HUDEP-2 (cell line): ENCODE data around the gene FAM120A.

Experiments used
- DNase-seq, 76 experiments: peaks; one replicate each; lab custom pipeline; 2025; ENCODE audit not compliant: unreplicated experiment in 76 of 76; lab: John Stamatoyannopoulos, UW

Gene FAM120A

GRCh38 chr9:93468763-93469456 is 17.4 kb downstream of the FAM120A start:
- DNase-seq = peak in 5 of 76 experiments; percentile 3 to 14 (median 9)

- no peak for DNase-seq
Observed at GRCh38 chr9:93470391-93470790, 18.9 kb downstream of the FAM120A start.

DNA sequence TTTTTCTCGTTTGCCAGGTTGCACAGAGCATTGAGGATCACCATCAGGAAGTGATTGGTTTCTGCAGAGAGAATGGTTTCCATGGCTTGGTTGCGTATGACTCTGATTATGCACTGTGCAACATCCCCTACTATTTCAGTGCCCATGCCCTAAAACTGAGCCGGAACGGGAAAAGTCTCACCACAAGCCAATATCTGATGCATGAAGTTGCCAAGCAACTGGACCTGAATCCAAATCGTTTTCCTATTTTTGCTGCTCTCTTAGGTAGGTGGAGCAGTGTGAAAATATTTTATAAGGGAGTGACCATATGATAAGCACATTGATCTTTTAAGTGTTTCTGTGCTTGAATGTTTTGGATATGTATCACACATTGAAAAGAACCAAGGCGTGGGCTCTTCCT is 19.6 kb downstream of the FAM120A start:
- no peak for DNase-seq

DNA sequence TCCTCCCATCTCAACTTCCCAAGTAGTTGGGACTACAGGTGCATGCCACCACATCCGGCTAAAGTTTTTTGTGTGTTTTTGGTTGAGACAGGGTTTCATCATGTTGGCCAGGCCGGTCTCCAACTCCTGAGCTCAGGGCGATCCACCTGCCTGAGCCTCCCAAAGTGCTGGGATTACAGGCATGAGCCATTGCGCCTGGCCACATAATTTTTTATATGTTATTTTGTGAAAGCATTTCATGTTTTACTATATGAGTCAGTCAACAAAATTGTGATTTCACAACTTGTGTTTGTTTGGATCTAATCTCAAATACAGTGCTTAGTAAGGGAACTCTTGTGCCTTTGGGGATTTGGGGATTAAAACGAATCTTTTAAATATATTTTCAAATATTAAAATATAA is 21.9 kb downstream of the FAM120A start:
- no peak for DNase-seq

DNA sequence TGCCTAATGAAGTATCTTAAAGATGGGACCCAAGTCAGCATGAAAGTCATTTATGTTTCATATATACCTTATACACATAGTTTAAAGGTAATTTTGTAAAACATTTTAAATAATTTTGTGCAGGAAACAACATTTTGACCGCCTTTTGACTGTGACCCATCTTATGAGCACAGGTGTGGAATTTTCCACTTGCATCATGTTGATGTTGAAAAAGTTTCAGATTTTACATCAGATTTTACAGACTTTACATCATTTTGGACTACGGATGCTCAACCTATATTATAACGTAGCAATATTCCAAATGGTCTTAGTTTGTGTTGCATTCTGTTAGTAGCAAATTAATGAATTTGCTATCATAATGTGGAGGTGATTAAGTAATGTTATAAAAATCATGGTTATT is 23.6 kb downstream of the FAM120A start:
- no peak for DNase-seq

- no peak for DNase-seq
Observed at GRCh38 chr9:93475856-93476255, 24.4 kb downstream of the FAM120A start.

DNA sequence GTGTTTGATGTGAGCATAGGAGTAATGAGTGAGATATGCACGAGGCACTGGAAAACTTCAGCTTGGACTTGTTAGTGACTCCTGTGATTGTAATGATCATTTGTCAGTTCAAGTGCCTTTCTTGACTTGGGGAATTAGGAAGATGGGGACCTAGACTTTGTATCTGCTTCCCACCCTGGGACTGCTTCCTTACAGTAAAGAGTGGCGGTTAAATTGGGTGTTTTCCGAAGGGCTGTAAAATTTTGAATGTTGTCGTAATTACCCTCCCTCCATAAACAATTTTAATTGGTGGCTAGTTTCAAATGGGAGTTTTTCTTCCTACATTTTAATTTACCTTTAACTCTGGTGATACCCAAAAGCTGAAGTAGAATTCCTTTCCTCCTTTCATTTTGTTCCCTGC is 25.4 kb downstream of the FAM120A start:
- DNase-seq = no peak

DNA sequence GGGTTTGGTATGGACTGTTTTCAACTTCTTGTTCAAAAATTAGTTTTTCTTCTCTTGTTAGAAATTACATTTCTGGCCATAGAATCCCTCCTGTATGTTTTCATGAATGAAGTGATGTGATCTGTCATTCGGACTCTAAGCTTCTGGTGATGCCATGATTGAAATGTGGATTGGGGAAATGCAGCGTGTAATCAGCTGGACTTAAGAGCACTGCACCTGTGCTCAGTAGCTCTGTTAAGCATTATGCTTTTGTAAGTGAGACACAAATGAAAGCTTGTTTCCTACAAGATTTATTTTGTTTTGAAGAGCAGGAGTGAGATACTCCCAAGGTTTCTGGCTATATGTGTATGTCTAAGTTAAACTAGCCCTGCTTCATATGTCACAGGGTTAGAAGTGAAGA is 25.9 kb downstream of the FAM120A start:
- no peak for DNase-seq

GRCh38 chr9:93479726-93480125 is 28.2 kb downstream of the FAM120A start:
- no peak for DNase-seq

DNA sequence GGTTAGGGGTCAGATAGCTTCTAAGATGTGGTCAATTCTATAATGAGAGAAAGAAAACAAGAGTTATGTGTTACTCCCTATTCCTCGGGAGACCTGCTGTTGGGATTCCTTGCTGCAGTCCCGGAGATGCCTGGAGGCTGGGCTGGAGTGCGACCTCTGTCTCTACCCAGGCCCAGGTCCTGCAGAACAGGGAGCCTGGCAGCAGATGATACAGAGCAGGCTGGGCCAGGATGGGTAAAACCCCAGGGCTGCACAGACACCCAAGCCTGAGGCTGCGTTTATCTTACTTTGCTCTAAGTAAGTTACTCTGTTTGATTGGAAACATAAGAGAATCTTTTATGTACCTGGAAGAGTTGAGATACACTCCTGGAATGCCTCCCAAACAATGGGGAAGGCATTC is 28.8 kb downstream of the FAM120A start:
- no peak for DNase-seq

GRCh38 chr9:93480728-93481324 is 29.3 kb downstream of the FAM120A start:
- no peak for DNase-seq

DNA sequence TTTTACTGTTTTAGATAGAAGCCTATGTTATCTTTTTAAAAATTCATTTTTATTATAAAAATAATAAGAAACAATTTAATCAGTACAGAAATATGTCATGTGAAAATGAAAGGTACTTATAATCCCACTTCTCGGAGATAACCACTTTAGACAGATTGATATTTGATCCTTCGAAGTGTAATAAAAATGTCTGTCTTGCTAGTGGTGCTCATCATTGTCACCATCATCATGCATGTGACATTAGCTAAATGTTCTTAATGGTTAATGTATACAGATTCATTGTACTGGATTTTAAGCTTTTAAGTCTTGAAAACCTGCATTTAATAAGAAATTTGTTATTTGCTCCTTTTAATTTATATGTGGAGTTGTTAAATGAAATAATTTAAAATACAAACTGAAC is 32.0 kb downstream of the FAM120A start:
- DNase-seq = no peak

DNA sequence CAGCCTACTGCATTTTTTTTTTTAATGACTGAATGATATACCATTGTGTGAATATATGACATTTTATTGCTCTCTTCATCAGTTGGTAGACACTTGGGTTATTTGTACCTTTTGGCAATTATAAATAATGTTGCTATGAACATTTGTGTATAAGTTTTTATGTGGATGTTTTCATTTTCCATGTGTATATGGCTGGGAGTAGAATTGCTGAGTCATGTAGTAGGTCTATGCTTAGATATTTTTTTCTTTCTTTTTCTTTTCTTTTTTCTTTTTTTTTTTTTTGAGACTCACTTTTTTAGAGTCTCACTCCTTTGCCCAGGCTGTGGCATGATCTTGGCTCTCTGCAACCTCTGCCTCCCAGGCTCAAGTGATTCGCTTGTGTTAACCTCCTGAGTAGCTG is 34.8 kb downstream of the FAM120A start:
- DNase-seq = no peak

DNA sequence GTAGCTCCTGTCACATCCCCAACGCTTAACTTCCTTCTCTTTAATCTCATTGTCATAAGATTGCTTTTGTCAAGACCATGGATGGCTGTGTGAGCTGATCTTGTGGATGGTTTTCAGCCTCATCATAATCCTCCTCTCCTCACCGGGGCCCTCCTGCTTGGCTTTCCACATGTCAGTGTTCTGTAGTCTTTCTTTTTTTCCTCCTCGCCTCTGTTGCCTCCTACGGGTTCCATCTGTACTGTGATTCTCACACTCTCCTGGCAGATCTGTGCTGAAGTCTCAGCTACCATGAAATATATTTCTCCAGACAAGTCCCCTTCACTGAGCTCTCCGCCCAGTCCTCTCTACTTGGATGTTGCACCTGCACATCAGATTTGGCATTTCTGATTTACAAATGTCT is 36.8 kb downstream of the FAM120A start:
- DNase-seq = no peak

DNA sequence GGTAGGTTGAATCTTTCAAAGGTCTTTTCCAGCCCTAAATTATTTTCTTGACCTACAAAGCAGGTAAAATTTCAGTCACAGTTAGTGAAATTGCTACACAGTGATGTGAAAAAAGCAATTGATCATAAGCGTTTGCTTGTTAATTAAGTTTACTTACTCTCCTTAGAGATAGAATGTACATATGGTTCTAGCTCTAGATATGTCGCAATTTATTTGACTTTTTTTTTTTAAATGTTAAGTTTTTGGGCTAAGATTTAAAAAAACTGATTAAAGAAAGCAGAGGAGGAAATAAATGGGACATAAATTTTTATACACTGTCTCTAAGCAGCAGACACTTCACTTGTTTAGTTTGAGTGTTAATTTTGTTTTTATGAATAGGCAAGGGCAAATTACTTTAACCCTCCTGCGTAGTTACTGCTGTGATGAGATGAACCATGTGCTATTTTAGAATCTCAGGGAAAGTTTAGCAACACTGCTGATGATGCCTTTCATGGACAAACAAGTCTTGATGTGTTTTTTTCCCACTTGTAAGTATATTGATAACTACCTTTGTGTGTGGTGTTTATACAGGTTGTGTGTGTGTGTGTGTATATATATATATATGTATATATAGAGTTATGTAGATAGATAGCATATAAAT is 40.2 kb downstream of the FAM120A start:
- DNase-seq = no peak

DNA sequence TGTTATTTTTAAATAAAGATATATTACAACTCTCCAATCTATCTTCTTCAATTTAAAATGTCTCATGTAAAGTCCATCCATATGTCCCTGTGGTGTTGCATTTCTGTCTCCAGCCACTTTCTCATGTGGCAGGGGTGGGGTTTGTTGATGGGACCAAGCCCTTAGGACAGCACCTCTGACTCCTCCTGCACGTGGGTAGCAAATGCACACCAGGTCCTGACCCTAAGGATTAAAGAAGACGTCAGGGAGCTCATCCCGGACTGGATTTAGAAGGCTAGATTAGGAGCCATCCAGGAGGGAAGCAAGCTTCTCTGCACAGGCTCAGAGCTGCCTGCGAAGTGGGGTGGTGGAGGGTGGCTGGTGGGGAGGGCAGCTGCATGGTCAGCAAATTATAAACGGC is 40.8 kb downstream of the FAM120A start:
- no peak for DNase-seq

DNA sequence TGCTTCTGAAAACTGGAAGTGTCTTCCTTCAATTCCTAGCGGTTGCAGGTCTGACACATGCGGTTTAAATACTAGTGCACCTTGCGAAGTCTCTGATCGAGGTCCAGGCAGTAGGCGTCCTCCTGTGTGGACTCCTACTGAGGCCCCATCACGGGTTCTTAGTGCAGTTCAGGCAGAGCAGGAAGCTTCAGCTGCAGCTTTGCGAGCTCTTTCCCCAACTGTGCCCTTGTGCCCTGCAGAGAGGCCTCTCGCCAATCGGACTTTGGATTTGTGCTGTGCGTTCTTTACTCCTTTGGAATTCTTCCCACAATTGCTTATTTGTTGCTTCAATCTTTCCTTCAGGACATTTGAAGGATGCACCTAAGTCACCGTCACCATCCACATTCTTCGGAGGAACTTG is 42.5 kb downstream of the FAM120A start:
- no peak for DNase-seq

DNA sequence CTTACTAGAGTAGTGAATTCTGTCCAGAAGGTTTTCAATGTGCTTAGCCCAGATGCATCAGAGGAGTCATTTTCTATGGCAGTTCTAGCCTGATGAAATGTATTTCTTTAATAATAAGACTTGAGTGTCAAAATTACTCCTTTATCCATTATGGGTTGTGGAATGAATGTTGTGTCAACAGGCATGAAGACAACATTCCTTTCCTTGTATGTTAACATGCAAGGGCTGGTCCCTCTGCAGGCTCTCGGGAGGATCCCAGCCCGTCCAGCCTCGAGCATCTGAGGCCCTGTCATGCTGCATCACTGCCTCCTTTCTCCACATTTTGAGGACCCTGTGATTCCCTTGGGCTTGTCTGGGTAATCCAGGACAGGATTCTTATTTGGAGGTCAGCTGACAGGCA is 44.8 kb downstream of the FAM120A start:
- no peak for DNase-seq

GRCh38 chr9:93500571-93501298 is 49.2 kb downstream of the FAM120A start:
- no peak for DNase-seq

GRCh38 chr9:93501406-93501805 is 49.9 kb downstream of the FAM120A start:
- DNase-seq = no peak

DNA sequence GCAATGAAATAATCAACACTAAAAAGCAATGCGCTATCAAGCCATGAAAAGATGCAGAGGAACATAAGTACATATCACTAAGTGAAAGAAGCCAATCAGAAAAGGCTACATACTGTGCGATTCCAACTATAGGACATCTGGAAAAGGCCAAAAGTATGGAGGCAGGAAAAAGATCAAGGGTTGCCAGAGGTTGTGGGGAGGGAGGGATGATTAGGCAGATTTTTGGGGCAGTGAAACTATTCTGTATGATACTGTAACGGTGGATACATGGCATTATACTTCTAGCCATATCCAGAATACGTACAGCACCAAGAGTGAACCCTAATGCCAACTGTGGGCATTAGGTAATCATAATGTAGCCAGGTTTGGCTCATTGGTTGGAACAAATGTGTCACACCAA is 51.9 kb downstream of the FAM120A start:
- DNase-seq = no peak
